Measurements from ENCODE around the gene GALNT16.
A peak's percentile ranks its signal among the peaks of the same experiment; 100 is the strongest.
"Not testable (repeated sequence)": the region's sequence is repeated elsewhere in the genome, so short reads cannot be mapped to it uniquely, and the experiment has no call there.

GALNT16 gene

DNA sequence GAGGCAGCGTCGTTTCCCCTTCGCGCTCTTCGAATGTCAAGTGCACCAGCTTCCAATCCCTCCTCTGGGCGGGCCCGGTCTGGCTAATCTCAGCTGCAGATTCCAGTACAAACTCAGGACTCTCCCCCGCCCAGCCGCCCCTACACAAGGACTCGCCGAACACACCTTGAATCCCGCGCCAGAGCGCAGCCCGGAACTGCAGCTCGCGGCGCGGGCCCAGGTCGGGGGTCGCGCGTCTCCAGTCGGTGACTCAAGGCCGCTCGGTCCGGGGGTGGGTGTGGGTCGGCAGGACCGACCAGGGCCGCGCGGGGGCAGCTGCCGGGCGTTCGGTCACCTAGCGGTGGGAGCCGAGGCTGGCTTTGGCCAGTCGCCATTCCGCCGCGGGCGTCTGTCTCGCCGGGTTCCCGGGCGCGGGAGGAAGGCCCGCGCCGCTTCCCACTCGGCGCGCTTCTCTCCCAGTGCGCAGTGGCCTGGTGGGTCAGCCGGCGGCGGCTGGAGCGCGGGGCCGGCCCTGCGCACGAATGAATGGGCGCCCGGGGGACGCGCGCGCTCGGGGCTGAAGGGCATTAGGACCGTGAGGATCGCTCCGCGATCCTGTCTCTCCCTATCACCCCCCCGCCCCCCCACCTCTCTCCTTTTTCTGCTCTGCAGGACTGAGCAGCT lies at the start of gene GALNT16:
Gene GALNT16, plus strand, starts transcription at position 632 of the 663 bp plus-strand sequence. CDS start 133 bp downstream, outside the sequence.
- peak; percentile 55 for DNase-seq (ENCODE audit: low read depth, low spot score)

- DNase-seq (ENCODE audit: low read depth, low spot score): no peak
These were observed 45.6 kb upstream of the GALNT16 start for GRCh38 chr14:69214393-69214792.

DNA sequence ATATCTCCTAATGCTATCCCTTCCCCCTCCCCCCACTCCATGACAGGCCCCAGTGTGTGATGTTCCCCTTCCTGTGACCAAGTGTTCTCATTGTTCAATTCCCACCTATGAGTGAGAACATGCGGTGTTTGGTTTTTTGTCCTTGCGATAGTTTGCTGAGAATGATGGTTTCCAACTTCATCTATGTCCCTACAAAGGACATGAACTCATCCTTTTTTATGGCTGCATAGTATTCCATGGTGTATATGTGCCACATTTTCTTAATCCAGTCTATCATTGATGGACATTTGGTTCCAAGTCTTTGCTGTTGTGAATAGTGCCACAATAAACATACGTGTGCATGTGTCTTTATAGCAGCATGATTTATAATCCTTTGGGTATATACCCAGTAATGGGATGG lies 42.3 kb upstream of the GALNT16 start:
- not testable (repeated sequence) for DNase-seq (ENCODE audit: low read depth, low spot score)

DNA sequence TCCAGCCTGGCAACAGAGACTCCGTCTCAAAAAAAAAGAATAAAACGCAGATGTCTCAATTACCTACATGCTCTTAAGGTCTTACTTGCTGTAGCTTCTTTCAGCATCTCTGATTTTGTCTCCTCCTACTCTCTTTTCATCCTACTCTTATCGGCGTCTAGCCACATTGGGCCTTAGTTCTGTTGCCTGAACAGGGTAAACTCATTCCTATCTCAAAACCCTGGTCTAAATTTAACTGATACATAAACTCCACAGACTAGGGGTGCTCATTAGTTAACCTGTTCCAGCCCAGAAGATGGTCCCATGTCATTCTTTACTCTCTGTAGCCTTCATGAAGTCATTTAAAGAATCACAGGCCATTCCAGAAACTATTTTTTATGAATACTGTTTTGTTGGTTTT lies 35.0 kb upstream of the GALNT16 start:
- no peak for DNase-seq (ENCODE audit: low read depth, low spot score)

DNA sequence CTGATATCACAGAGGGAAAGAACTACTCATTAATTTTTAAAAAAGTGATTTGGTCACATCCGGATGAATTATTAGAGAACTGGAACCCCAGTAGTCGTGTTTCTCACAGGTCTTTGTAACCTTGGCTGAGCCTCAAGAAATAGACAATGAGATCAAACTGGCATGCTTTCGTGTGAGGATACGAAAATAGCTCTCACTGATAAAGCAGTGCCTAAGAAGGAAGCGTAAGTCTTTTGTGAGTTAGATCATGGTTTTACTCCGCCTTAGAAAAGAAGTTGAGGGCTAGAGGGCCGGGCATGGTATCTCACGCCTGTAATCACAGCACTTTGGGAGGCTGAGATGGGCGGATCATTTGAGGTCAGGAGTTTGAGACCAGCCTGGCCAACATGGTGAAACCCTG lies 33.8 kb upstream of the GALNT16 start:
- DNase-seq (ENCODE audit: low read depth, low spot score): no peak

GRCh38 chr14:69226736-69227135 lies 33.2 kb upstream of the GALNT16 start:
- DNase-seq (ENCODE audit: low read depth, low spot score): no peak

DNA sequence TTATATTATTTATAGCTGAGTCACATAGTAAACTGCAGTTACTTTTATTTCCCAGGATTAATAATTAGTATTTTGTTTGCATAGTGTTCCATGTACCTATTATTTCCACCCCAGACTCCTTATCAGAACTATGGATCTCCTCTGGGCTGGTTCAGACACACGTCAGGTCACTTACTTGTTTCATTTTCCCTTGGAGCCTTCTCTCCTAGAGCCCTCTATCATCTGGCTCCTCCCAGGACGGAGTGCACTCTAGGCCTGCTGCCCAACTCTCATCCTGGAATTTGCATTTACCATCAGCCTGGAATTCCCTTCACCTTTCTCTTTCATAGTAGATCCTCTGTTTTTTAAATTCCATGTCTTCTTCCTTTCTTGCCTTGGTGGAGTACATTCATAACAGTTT lies 28.5 kb upstream of the GALNT16 start:
- no peak for DNase-seq (ENCODE audit: low read depth, low spot score)

GRCh38 chr14:69232388-69232787 lies 27.6 kb upstream of the GALNT16 start:
- DNase-seq (ENCODE audit: low read depth, low spot score): no peak

DNA sequence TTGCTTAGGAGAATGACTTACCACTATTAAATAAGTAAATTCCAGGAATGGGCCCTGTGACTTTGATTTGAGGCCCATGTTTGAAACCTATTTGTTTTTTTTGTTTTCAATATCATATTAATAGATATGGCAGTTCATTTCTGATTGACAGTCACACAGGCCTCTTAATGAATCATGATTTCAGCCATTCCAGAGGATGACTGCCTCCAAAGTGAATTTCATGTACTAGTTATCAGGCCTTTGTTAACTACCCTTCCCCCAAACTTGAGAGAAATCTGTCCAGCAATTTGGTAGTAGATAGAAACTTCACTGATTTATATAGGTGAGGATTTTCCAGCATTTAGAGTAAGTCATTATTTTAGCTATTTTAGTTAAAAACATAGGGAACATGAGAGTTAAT lies 25.9 kb upstream of the GALNT16 start:
- no peak for DNase-seq (ENCODE audit: low read depth, low spot score)

- DNase-seq (ENCODE audit: low read depth, low spot score): no peak
These were observed 24.2 kb upstream of the GALNT16 start for GRCh38 chr14:69235708-69236107.

DNA sequence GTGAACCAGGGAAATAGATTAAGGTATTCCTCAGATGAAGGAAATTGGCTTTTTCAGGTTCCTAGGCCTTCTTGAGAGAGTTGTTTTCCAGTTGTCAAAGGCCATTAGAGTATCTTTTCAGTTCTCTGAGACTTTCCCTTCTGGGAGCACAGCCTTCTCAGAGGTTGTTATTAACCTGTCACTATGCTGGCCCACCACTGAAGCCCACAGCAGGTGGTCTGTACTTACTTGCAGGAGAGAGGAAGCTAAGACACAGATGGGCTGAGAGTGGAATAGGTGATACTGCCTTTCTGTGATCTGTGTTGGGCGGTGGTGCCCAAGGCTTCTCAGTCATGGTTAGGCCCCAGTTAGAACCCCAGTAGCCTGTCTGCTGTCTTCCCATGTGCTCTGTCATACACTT lies 22.8 kb upstream of the GALNT16 start:
- no peak for DNase-seq (ENCODE audit: low read depth, low spot score)

DNA sequence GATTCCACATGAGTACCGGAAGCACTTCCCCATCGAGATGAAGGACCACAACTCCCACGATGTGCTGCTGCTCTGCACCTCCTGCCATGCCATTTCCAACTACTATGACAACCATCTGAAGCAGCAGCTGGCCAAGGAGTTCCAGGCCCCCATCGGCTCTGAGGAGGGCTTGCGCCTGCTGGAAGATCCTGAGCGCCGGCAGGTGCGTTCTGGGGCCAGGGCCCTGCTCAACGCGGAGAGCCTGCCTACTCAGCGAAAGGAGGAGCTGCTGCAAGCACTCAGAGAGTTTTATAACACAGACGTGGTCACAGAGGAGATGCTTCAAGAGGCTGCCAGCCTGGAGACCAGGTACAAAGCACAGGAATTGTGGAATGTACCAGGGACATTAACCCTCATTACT lies 22.4 kb upstream of the GALNT16 start:
- no peak for DNase-seq (ENCODE audit: low read depth, low spot score)

DNA sequence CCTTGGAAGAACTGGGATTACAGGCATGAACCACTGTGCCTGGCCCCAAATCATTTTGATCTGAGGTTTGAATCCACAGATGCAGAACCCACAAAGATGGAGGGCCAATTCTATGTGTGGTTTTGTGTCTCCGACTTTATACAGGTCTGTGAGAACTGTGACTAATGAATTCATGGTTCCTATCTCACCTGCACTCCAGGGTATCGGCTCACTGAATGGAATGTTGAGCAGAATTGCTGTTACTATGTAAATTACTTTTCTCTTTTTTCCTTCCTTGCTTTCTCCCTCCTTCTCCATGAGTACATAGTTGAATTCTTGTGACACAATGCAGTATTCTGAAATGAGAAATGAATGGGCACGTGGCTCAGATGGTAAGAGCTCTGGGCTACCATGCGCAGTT lies 21.1 kb upstream of the GALNT16 start:
- DNase-seq (ENCODE audit: low read depth, low spot score): no peak

DNA sequence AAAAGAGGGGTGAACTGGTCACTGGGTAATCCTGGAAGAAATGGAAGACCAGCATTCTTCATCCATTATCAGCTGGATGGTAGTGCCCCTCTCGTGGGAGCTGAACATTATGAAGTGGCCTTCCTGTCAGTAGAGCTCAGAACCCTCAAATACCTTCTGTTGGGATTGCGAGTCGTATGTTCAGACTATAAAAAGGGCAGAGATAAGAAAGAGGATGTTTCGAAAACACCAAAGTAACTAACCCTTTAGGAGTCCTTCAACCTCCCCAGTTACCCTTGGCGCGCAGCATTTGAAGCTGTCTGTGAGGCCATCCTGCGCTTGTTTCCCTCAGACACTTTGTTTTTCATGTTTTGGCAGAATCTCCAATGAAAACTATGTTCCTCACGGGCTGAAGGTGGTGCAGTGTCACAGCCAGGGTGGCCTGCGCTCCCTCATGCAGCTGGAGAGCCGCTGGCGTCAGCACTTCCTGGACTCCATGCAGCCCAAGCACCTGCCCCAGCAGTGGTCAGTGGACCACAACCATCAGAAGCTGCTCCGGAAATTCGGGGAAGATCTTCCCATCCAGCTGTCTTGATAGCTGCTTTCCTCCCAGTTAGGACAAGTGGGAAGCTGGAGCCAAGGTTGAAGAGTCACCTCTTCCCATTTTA lies 19.3 kb upstream of the GALNT16 start:
- DNase-seq (ENCODE audit: low read depth, low spot score): no peak

DNA sequence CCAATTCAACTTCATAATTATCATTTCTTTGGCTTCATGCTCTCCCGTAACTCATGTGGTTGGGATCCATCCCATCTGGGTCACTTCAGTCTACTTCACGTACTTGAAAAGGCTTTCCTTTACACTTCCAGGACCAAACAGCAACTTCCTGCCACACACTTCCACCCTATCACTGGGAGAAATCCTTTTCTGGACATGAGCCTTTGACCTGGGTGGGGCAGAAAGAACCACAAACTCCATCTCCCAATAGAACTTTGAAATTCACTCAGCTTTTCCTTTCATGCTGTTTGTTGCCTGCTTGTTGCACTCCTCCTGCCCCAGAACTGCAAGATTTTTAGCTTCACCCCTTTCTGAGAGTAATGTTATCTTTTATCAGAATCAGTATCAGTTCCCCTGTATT lies 18.4 kb upstream of the GALNT16 start:
- no peak for DNase-seq (ENCODE audit: low read depth, low spot score)

DNA sequence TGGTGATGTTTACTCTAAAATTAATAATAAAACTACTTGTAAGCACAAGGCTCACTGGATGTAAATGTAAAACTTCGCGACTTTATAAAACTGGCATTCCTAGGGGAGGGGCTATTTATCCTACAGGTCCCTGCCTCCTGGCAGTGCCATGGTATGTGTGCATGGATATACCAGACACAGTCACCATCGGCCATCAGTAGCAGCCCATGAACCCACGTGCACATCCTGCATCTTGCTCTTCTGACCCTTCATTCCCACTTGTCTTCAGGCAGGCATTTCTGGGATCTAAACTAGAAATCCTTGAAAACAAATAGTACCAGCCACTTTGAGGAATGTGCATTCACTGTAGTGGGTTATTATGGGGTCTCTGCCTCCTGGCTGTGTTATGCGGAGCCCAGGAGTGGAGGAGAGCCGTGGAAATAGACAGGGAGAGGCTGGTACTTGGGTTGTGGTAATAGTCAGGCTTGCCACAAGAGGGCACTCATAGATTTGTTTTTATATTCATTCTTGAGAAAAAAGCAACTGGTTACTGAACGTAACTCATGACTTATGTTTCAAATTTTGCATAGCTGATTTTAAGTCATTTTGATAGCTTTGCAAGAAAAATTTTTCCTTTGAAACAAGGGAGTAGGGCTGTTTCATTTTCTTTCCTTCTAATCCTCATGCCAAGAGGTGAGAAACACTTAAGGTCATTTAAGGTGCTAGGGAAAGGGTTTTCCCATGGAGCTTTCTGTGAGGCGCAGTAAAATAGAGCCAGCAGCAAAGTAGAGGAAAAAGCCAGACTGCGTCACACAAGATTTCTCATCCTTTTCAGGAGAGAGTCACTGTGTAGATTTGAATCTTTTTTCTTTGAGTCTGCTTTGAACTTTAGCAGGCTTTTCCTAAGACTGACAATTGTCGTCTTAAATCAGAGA lies 17.4 kb upstream of the GALNT16 start:
- DNase-seq (ENCODE audit: low read depth, low spot score): peak; percentile 68

DNA sequence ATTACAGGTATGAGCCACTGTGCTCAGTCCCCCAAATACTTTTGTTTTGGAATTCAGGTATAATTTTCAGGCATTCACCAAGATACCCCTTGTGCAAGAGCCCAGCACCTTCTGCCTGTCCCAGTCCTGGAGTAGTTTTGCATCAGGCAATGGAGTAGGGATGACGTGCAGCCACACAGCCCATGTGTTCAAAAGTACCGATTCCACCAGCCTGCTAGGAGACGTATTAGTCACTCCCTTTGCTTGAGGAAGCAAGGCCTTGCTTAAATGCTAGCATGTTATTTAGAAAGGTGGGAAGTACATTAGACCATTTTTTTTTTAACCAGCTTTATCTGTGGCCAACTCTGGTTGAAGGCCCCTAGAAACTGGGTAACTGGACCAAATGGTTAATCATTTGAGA lies 15.0 kb upstream of the GALNT16 start:
- no peak for DNase-seq (ENCODE audit: low read depth, low spot score)

DNA sequence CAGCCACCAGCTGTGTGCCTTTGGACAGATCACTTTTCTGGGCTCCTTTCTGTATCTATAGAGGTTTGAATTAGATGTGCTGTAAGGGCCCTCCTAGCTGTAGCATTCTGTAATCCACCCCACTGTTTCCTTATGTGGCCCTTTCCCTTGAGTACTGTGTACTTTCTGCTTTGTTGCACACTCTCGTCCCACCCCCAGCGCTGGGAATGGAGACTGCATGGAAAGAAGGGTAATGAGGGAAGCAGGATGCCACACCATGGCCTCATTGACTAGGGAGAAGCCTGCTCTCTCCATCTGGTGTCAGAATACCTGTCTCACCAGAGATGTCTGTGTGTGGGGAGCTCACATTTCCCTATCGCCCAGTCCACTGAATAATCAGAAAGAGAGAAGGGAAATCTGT lies 13.6 kb upstream of the GALNT16 start:
- no peak for DNase-seq (ENCODE audit: low read depth, low spot score)

- no peak for DNase-seq (ENCODE audit: low read depth, low spot score)
These were observed 12.1 kb upstream of the GALNT16 start for GRCh38 chr14:69247676-69248440.

DNA sequence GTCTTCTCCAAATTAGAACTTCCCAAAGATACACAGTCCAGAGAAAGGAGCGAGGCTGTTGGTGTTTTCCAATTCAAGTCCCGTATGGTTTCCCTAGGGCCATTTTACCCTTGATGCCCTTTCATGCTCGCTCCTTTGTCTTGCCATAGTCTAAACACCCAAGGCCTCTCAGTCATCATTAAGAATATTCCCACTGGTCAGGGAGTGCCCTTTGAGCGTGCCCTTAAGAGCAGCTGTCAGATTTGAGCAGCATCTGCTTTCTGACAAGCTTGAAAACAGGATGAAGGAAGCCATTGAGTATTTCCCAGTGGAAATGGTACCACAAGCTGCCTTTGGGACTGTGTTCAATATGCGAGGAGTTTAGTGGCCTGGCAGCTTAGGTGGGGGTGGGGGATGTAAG lies 10.4 kb upstream of the GALNT16 start:
- DNase-seq (ENCODE audit: low read depth, low spot score): no peak

GRCh38 chr14:69252851-69253250 lies 7.1 kb upstream of the GALNT16 start:
- no peak for DNase-seq (ENCODE audit: low read depth, low spot score)

DNA sequence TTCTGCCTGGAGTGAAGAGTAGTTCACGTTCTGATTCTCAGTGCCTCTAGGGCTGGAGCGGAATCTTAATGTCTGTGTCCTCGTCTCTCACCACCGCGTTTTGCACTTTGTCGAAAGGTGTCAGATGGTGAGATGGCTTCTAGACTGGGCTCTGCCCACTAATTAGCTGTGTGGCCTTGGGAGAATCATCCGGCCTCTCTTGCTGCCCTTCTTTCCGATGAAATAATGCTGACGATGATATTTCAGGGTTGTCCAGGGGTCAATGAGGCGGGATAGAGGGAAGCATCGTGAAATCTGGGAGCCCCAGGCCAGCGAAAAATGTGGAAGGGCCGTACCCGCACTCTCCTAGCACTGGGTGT lies 811 bp upstream of the GALNT16 start:
- no peak for DNase-seq (ENCODE audit: low read depth, low spot score)

Data from ELF-1 (cell line).